Aorta (tissue), 5 donors: ENCODE measurements around the gene OR10G7. TPM values are rescaled to one million over a fixed set of nuclear protein-coding genes. Genes with fewer than 3 reads are reported as not detected.

Experiments used
- ATAC-seq: fragments of 200-7000 bp; cut with Tn5 transposase; one replicate; pipeline ENCODE4 v1.9.1; 2022; ENCODE audit warnings: moderate library complexity; ENCODE audit not compliant: low FRiP score
- DNase-seq, 2 donors: peaks; one replicate each; pipeline ENCODE4 v3.0.0-alpha.2; 2020
- H3K27ac ChIP-seq, 2 donors: one replicate each; pipeline ENCODE4 v1.5.1; 2013; ENCODE audit warnings: low read length in 2 of 2, mild to moderate bottlenecking in 2 of 2, moderate library complexity in 2 of 2, control low read depth in 1 of 2, inconsistent platforms in 1 of 2, low read depth in 1 of 2
- H3K27me3 ChIP-seq, 2 donors: one replicate each; pipeline ENCODE4 v1.6.1; 2013; ENCODE audit warnings: control low read depth in 1 of 2, low read length in 1 of 2, mild to moderate bottlenecking in 1 of 2, moderate library complexity in 1 of 2; ENCODE audit not compliant: insufficient read depth in 2 of 2, control insufficient read depth in 1 of 2
- H3K36me3 ChIP-seq, 2 donors: one replicate each; pipeline ENCODE4 v1.6.1; 2013; ENCODE audit warnings: control low read depth in 1 of 2, low read length in 1 of 2, mild to moderate bottlenecking in 1 of 2; ENCODE audit not compliant: insufficient read depth in 2 of 2, control insufficient read depth in 1 of 2
- H3K4me1 ChIP-seq, 2 donors: one replicate each; pipeline ENCODE4 v1.6.1; 2013; ENCODE audit warnings: low read length in 2 of 2, control low read depth in 1 of 2, mild to moderate bottlenecking in 1 of 2, moderate library complexity in 1 of 2; ENCODE audit not compliant: insufficient read depth in 2 of 2, control insufficient read depth in 1 of 2
- H3K4me3 ChIP-seq, 2 donors: one replicate each; pipeline ENCODE4 v1.5.1; 2013; ENCODE audit warnings: low read length in 2 of 2, control low read depth in 1 of 2, mild to moderate bottlenecking in 1 of 2
- H3K9me3 ChIP-seq: one replicate; pipeline ENCODE4 v1.6.1; 2013; ENCODE audit warnings: mild to moderate bottlenecking, low read length; ENCODE audit not compliant: control insufficient read depth
- WGBS, 2 donors: extraction: QIAGEN DNeasy Blood & Tissue Kit; methylation state at CpG; one replicate each; pipeline ENCODE4 v1.1.7; 2013; 5-methylcytosine and 5-hydroxymethylcytosine counted together
- intact Hi-C, 2 donors: fragments of 100-400 bp; cut with DNase I; formaldehyde crosslinking; loops; one replicate each; pipeline versions ENCODE4 v1.14.2 to v1.15.0; 2022
- long read RNA-seq, 2 donors: library from polyadenylated mRNA; unstranded; transcript quantifications; one replicate each; pipeline ENCODE4 v2.0.0, GENCODE V29; 2020 to 2021
- polyA plus RNA-seq, 2 donors: library from polyadenylated mRNA; stranded (reverse); fragments of 200-250 nt; gene quantifications; one replicate each; pipeline ENCODE4 v1.2.3, GENCODE V29; 2013
- total RNA-seq, 2 donors: library from RNA; stranded (reverse); fragmentation: NEBNext Ultra II Directional; extraction: Animal tissue kit (Norgen Biotek cat#: 25700); gene quantifications; one replicate each; pipeline ENCODE4 v1.2.1, GENCODE V29; 2021
- donor health status: healthy with polysubstance abuse.
- donor health status: Bipolar disorder and iron deficiency.
- donor health status: DM: no; HTN: no; CAD: no.
- donor health status: DM: no; HTN: no; CAD: no.
- donor health status: DM: yes; HTN: yes; CAD: no.

The OR10G7 gene, protein sequence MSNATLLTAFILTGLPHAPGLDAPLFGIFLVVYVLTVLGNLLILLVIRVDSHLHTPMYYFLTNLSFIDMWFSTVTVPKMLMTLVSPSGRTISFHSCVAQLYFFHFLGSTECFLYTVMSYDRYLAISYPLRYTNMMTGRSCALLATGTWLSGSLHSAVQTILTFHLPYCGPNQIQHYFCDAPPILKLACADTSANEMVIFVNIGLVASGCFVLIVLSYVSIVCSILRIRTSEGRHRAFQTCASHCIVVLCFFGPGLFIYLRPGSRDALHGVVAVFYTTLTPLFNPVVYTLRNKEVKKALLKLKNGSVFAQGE
- total RNA-seq (not detected), polyA plus RNA-seq (not detected)
- long read RNA-seq, donor 1, result 0 reads
- long read RNA-seq, donor 2, result 0 reads

DNA sequence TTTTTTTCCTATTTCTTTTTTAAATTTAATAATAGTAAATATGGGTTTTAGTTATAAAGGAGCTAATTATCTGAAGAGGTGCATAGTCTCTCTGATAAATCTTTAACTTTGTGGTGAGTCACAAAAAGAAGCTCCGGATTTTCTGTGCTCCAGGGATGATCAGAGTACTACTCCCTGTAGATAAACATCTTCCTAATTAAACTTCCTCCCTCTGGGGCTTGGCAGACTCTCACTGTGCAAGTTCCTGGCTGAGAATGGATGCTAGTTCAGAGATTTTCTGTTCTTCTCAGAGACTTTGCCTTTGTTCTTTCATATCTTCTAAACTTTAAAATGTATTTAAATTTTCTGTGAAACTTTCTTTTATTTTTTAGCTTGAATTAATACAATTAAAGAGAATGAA, at the start of gene OR10G7:
OR10G7 (minus strand) TSS at position 72 of the 400 bp plus-strand sequence. CDS start 2,324 bp downstream, outside the sequence.
- intact Hi-C loops, result no loop called here
- ATAC-seq, result no peak
- WGBS, 2 donors, result 14 to 46% methylated on average over 1 of the region's 1 CpG
- Histone ChIP-seq H3K4me1 (no peaks in the 10 kb centered on the region), H3K27me3 (no peaks in the 10 kb centered on the region), H3K36me3 (no peaks in the 10 kb centered on the region), H3K4me3 (no peak within 1 kb of the TSS), H3K27ac (no peak within 1 kb of the TSS), H3K9me3 (no peaks in the 10 kb centered on the region)
- no peak for DNase-seq

DNA sequence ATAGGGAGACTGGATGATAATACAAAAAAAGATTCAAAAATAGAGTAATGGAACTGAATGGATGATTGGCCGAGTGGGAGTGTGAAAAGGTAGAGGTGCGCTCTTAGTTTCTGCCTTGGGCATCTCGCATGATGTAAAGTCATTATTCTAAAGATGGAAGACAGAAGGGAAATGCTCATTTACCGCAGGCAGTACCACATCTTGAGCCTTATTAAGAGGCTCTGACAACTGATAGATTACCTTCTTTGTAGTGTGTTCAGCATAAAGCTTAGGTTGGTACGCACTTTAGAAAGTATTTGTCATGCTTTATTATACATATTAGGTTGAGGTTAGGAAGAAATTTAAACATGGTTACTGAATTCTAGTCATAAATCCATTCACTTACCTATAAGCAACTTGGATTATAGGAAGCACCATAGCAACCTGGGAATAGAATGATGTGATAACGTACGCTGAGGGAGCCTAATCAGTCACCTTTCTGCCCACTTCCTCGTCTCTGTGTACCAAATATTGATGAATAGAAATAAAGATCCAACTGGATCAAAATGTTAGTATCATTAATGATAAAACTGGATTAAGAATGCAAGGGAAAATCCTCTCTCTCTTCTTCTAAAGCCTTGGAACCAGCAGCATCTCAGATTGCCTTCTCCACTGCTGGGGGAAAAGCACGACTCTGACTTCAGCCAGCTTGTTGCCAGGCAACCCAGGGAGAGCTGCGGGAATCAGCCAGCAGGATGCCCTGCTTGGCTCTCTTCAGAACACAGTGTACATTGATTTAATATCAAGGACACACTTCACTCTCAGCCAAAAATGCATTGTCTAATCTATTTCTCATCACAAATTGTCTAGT, 45.1 kb upstream of the OR10G7 start:
- intact Hi-C loops, result loop anchor here in 1 of 2 donors (10.0 kb wide), 1 partner anchor 239 kb away; the partner anchor contains the start of gene OR8D2
- peaks cover 1% of the 10 kb centered on the region for H3K9me3 ChIP-seq
- no peak for ATAC-seq
- no peak overlapping the region for H3K4me3 ChIP-seq
- no peak for DNase-seq
- no peaks in the 10 kb centered on the region for H3K36me3 ChIP-seq
- H3K4me1 ChIP-seq, result no peaks in the 10 kb centered on the region
- WGBS, 2 donors, result 57 to 58% methylated on average over 10 of the region's 10 CpGs
- no peak overlapping the region for H3K27ac ChIP-seq
- peaks cover 0 to 3% of the 10 kb centered on the region in 2 donors for H3K27me3 ChIP-seq

DNA sequence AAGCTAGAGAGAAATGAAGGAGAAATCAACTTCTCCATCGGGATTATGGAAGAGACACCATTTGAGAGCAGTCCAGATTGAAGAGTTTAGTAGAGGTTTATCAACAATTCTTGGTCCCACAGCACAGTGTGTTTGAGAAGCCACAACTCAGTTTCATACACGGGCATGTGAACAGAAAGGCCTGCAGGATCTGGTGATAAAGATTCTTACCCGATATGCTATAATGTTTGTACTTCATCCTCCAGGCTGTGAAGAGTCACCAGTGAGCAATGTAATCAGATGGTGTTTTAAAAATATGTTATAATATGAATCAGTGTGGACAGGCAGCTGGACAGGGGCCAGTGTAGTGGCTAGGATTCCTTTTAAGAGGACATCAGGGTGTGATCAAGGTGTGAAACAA, 44.5 kb upstream of the OR10G7 start:
- Histone ChIP-seq H3K4me1 (no peaks in the 10 kb centered on the region), H3K36me3 (no peaks in the 10 kb centered on the region), H3K4me3 (no peak overlapping the region), H3K9me3 (peaks cover 1% of the 10 kb centered on the region), H3K27ac (no peak overlapping the region), H3K27me3 (peaks cover 0 to 3% of the 10 kb centered on the region in 2 donors)
- 57 to 66% methylated on average over 3 of the region's 3 CpGs for WGBS, 2 donors
- ATAC-seq (no peak), DNase-seq (no peak)
- intact Hi-C loops, result loop anchor here in 1 of 2 donors (10.0 kb wide), 1 partner anchor 239 kb away; the partner anchor contains the start of gene OR8D2

DNA sequence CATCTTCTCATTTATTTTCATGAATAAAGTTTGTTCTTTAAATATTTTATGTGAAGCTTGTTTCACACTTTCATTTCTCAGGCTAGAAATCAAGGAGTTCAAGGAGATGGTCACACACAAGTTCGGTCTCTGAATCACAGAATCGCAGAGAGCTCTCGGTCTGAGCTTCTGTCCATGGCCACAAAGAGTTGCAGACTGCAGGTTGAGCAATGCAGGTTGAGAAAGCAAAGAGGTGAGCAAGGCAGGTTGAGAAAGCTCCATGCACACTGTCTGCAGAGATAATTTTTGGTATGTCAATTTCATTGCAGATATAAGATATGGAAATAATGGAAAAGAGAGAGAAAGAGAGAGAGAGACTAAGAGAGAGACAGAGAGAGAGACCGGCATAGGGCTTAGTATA, 41.2 kb upstream of the OR10G7 start:
- 80 to 81% methylated on average over 4 of the region's 4 CpGs for WGBS, 2 donors
- no peak overlapping the region for H3K4me3 ChIP-seq
- H3K27me3 ChIP-seq, result peaks cover 0 to 1% of the 10 kb centered on the region in 2 donors
- H3K27ac ChIP-seq, result no peak overlapping the region
- intact Hi-C loops, result loop anchor here in 1 of 2 donors (10.0 kb wide), 1 partner anchor 242 kb away; the partner anchor contains the start of gene OR8D2
- DNase-seq, result no peak
- ATAC-seq, result no peak
- no peaks in the 10 kb centered on the region for H3K36me3 ChIP-seq
- H3K4me1 ChIP-seq, result no peaks in the 10 kb centered on the region
- H3K9me3 ChIP-seq, result peaks cover 1% of the 10 kb centered on the region

DNA sequence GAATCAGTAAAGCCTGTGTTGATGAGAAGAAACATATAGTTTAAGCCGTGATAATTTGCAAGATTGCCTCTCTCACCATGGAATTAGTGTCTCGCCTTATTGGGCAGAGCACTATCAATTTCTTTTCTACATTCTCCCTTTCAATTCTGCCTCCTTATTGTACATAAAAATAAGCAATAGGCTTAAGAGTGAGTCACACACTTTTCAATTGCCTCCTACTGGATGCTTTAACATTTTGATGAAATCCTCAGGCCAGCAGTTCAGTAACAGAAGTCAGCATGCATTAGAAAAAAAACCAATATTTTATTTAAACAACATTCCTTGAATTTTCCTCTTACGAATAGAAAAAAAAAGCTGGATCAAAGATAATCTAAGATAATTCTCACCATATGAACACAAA, 40.4 kb upstream of the OR10G7 start:
- H3K27me3 ChIP-seq, result peaks cover 0 to 1% of the 10 kb centered on the region in 2 donors

DNA sequence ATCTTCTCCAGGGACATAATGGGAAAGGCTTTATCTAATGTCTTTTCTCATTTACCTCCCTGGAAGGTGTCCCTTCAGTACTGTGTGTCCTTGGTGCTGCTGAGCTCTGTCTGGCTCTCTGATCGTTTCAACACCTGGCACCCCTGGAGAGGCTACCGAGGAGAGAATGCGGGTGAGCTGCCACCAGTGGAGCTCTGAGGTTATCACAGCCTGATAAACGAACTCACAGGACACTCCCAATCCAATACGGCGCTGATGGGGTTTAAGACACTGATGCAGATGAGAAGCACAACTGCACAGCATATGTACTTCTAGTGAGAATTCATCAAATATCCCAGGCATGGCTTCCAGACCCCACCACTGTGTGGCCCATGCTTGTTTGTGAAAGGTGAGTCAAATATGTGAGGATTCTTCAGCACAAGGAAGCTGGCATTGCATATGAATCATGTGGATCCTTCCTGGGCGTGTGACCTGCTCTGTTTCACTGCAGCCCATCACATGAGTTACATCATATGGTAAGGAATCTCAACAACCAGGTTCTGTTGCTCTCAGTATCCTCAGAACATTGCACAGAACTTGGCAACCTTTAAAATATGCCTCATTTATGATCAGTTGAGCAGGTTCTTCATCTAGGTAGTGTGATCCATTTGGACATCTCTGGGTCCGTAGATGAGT, 39.3 kb upstream of the OR10G7 start:
- H3K4me1 ChIP-seq, result no peaks in the 10 kb centered on the region
- intact Hi-C loops, result loop anchor here in 1 of 2 donors (10.0 kb wide), 1 partner anchor 244 kb away; the partner anchor contains the start of gene OR8D2
- no peak overlapping the region for H3K4me3 ChIP-seq
- WGBS, 2 donors, result 77 to 78% methylated on average over 8 of the region's 8 CpGs
- ATAC-seq (no peak), DNase-seq (no peak)
- no peak overlapping the region for H3K27ac ChIP-seq
- H3K36me3 ChIP-seq, result no peaks in the 10 kb centered on the region
- H3K27me3 ChIP-seq, result peaks cover 0 to 1% of the 10 kb centered on the region in 2 donors
- H3K9me3 ChIP-seq, result peaks cover 1% of the 10 kb centered on the region

More for the DNA sequence above, 40.4 kb upstream of the OR10G7 start:
- H3K4me1 ChIP-seq, result no peaks in the 10 kb centered on the region
- H3K9me3 ChIP-seq, result peaks cover 1% of the 10 kb centered on the region
- ATAC-seq (no peak), DNase-seq (no peak)
- intact Hi-C loops, result loop anchor here in 1 of 2 donors (10.0 kb wide), 1 partner anchor 243 kb away; the partner anchor contains the start of gene OR8D2
- no peak overlapping the region for H3K4me3 ChIP-seq
- 66 to 69% methylated on average over 3 of the region's 3 CpGs for WGBS, 2 donors
- H3K36me3 ChIP-seq, result no peaks in the 10 kb centered on the region
- H3K27ac ChIP-seq, result no peak overlapping the region

DNA sequence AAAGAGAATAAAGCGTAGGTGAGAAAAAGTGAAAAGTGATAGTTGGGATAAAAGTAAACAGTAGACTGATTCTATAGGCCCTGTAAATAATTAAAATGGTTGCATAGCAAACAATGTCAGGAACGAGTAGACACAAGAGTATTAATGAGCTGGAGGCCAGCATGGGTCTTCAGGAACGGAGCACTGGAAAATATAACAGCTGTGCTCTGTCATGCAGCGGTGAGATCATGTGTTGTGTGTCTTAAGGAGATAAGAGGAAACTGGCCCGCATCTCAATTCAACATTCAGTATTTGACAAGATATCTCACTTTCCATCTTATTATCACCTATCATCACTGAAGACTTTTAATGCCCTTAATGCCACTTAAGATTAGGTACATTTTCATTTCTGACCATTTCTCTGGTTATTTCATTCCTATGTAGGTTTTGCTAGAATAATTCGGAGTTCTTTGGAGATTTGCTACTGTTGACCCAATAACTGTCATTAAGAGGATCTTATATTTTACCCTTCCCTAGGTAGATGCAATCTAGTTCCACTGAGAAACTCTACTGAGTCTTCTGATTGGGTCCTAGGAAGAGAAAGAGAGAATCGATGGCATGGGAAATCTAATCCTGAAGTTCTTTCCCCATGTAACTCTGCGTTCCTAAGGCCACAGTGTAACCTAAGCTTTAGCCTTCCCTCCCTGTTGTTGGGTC, 38.7 kb upstream of the OR10G7 start:
- WGBS, 2 donors, result 72 to 73% methylated on average over 8 of the region's 8 CpGs
- Histone ChIP-seq H3K36me3 (no peaks in the 10 kb centered on the region), H3K4me3 (no peak overlapping the region), H3K9me3 (peaks cover 1% of the 10 kb centered on the region), H3K27ac (no peak overlapping the region), H3K27me3 (peaks cover 0 to 1% of the 10 kb centered on the region in 2 donors), H3K4me1 (no peaks in the 10 kb centered on the region)
- ATAC-seq, result no peak
- intact Hi-C loops, result loop anchor here (10.0 kb wide), 2 partner anchors 245 to 505 kb away; partner anchors contain the start of gene OR8D2 (in 1 of the 2)
- no peak for DNase-seq
